HepG2 (cell line): ENCODE results near the gene FEM1B. TPM values are rescaled to one million over a fixed set of nuclear protein-coding genes. Genes with fewer than 3 reads are reported as not detected.

ENCODE experiments used
- ETV5 ChIP-seq: IDR thresholded peaks from 2 replicates; pipeline ENCODE4 v1.6.1; 2018; ENCODE audit warnings: missing biosample characterization, missing genetic modification reagents, inconsistent platforms, borderline replicate concordance
- KDM2A ChIP-seq: sonication (generic); formaldehyde crosslinking; IDR thresholded peaks from 2 replicates; pipeline ENCODE4 v1.4.0; 2020; ENCODE audit warnings: low read depth, missing genetic modification reagents, borderline replicate concordance
- MED1 ChIP-seq: sonication (generic); formaldehyde crosslinking; IDR thresholded peaks from 2 replicates; pipeline ENCODE4 v1.4.0; 2020; ENCODE audit warnings: missing genetic modification reagents
- MTF1 ChIP-seq: sonication (generic); formaldehyde crosslinking; IDR thresholded peaks from 2 replicates; pipeline ENCODE4 v1.5.0; 2020; ENCODE audit warnings: missing genetic modification reagents
- NR1H2 ChIP-seq: sonication (generic); formaldehyde crosslinking; IDR thresholded peaks from 2 replicates; pipeline ENCODE4 v1.8.1; 2022; ENCODE audit warnings: low read depth, missing genetic modification reagents, borderline replicate concordance
- SP1 ChIP-seq, 2 experiments: fragments of 450-650 bp in 1 of 2; sonication (generic) in 1 of 2; formaldehyde crosslinking in 1 of 2; IDR thresholded peaks; 2 replicates each; pipeline versions ENCODE4 v1.4.0 to v1.6.1; 2016 to 2020; ENCODE audit warnings: missing genetic modification reagents in 1 of 2
- SRSF4 ChIP-seq: fragments of 200-400 bp; formaldehyde crosslinking; IDR thresholded peaks from one replicate; pipeline ENCODE4 v1.6.1; 2018; ENCODE audit warnings: mild to moderate bottlenecking, low read depth, low read length, moderate library complexity; ENCODE audit not compliant: poor library complexity, severe bottlenecking
- STAG1 ChIP-seq: sonication (generic); formaldehyde crosslinking; IDR thresholded peaks from 2 replicates; pipeline ENCODE4 v1.4.0; 2020; ENCODE audit warnings: missing genetic modification reagents
- TOPORS ChIP-seq: sonication (generic); formaldehyde crosslinking; IDR thresholded peaks from 2 replicates; pipeline ENCODE4 v1.8.0; 2023; ENCODE audit warnings: mild to moderate bottlenecking, missing genetic modification reagents
- XBP1 ChIP-seq: sonication (generic); formaldehyde crosslinking; IDR thresholded peaks from 2 replicates; pipeline ENCODE4 v1.5.0; 2020; ENCODE audit warnings: missing genetic modification reagents
- YY1 ChIP-seq: IDR thresholded peaks from 2 replicates; pipeline ENCODE4 v1.6.1; 2011; ENCODE audit warnings: low read length, low read depth, moderate library complexity, mild to moderate bottlenecking; ENCODE audit not compliant: insufficient read depth, insufficient replicate concordance
- ZFP1 ChIP-seq: IDR thresholded peaks from 2 replicates; pipeline ENCODE4 v1.6.1; 2016
- ZFP36L2 ChIP-seq: sonication (generic); formaldehyde crosslinking; IDR thresholded peaks from 2 replicates; pipeline ENCODE4 v1.4.0; 2020; ENCODE audit warnings: missing genetic modification reagents
- ZFP41 ChIP-seq: sonication (generic); formaldehyde crosslinking; IDR thresholded peaks from 2 replicates; pipeline ENCODE4 v1.4.0; 2020; ENCODE audit warnings: mild to moderate bottlenecking, missing genetic modification reagents, borderline replicate concordance
- ZNF230 ChIP-seq: sonication (generic); formaldehyde crosslinking; IDR thresholded peaks from 2 replicates; pipeline ENCODE4 v1.4.0; 2020; ENCODE audit warnings: mild to moderate bottlenecking, missing genetic modification reagents
- ZNF256 ChIP-seq: sonication (generic); formaldehyde crosslinking; conservative IDR thresholded peaks from 2 replicates; pipeline ENCODE4 v1.4.0; 2020; ENCODE audit warnings: missing genetic modification reagents
- ZNF263 ChIP-seq: sonication (generic); formaldehyde crosslinking; IDR thresholded peaks from 2 replicates; pipeline ENCODE4 v1.4.0; 2020; ENCODE audit warnings: missing genetic modification reagents
- ZNF264 ChIP-seq: sonication (generic); formaldehyde crosslinking; IDR thresholded peaks from 2 replicates; pipeline ENCODE4 v1.4.0; 2020; ENCODE audit warnings: missing genetic modification reagents
- ZNF337 ChIP-seq: sonication (generic); formaldehyde crosslinking; IDR thresholded peaks from 2 replicates; pipeline ENCODE4 v1.5.1; 2020; ENCODE audit warnings: missing genetic modification reagents, low read depth, mild to moderate bottlenecking, borderline replicate concordance
- ZNF550 ChIP-seq: sonication (generic); formaldehyde crosslinking; IDR thresholded peaks from 2 replicates; pipeline ENCODE4 v1.4.0; 2020; ENCODE audit warnings: mild to moderate bottlenecking, missing genetic modification reagents, borderline replicate concordance
- ZNF773 ChIP-seq: sonication (generic); formaldehyde crosslinking; IDR thresholded peaks from 2 replicates; pipeline ENCODE4 v1.4.0; 2020; ENCODE audit warnings: missing genetic modification reagents, borderline replicate concordance
- polyA plus RNA-seq, 8 experiments: library from polyadenylated mRNA; depleted of rRNA in 3 of 8; stranded (reverse) in 7 of 8; unstranded in 1 of 8; fragments of >200 nt; fragmentation: Illumina TruSeq in 4 of 8; extraction: Trizol in 4 of 8; gene quantifications; 2 replicates each; pipeline versions ENCODE4 v1.2.1 to v1.2.3, GENCODE V29; 2011 to 2016; ENCODE audit warnings: low read depth in 4 of 8, missing spikeins in 1 of 8, mixed read lengths in 1 of 8; ENCODE audit not compliant: insufficient read depth in 1 of 8
- total RNA-seq, 5 experiments: library from RNA; depleted of rRNA; stranded (reverse); fragments of >200 nt; fragmentation: Illumina TruSeq; extraction: Trizol; gene quantifications; 2 replicates each; pipeline ENCODE4 v1.2.3, GENCODE V29; 2016; ENCODE audit warnings: low read depth in 1 of 5
- TF ChIP-seq, protein P1 (sequence below): sonication (generic); formaldehyde crosslinking; IDR thresholded peaks from 2 replicates; pipeline ENCODE4 v1.5.0; 2020; ENCODE audit warnings: mild to moderate bottlenecking, missing genetic modification reagents, borderline replicate concordance
- TF ChIP-seq, protein P2 (sequence below): sonication (generic); formaldehyde crosslinking; IDR thresholded peaks from 2 replicates; pipeline ENCODE4 v1.4.0; 2020; ENCODE audit warnings: missing genetic modification reagents
- TF ChIP-seq, protein P3 (sequence below): sonication (generic); formaldehyde crosslinking; conservative IDR thresholded peaks from 2 replicates; pipeline ENCODE4 v1.4.0; 2020; ENCODE audit warnings: missing genetic modification reagents
- TF ChIP-seq, protein P4 (sequence below): sonication (generic); formaldehyde crosslinking; IDR thresholded peaks from 2 replicates; pipeline ENCODE4 v1.5.1; 2020; ENCODE audit warnings: mild to moderate bottlenecking, missing genetic modification reagents, borderline replicate concordance
- TF ChIP-seq, protein P5 (sequence below): sonication (generic); formaldehyde crosslinking; IDR thresholded peaks from 2 replicates; pipeline ENCODE4 v1.5.0; 2020; ENCODE audit warnings: missing genetic modification reagents

FEM1B gene
- total and polyA plus RNA-seq, 2 of the 13 experiments (the other 11 are each of a cell fraction or from before 2014, with no cell fraction given), result 38.1 to 40.0 TPM

DNA sequence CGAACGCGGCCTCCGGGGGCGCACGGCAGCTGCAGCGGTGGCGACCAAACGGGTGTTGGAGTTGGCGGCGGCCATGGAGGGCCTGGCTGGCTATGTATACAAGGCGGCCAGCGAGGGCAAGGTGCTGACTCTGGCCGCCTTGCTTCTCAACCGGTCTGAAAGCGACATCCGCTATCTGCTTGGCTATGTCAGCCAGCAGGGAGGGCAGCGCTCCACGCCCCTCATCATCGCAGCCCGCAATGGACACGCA is 725 bp downstream of the FEM1B start (continued):
- peak; percentile 7; the same call in 1 of the 2 replicates for TF ChIP-seq TOPORS (CRISPR knock-in tag)
- TF ChIP-seq, protein P1, sequence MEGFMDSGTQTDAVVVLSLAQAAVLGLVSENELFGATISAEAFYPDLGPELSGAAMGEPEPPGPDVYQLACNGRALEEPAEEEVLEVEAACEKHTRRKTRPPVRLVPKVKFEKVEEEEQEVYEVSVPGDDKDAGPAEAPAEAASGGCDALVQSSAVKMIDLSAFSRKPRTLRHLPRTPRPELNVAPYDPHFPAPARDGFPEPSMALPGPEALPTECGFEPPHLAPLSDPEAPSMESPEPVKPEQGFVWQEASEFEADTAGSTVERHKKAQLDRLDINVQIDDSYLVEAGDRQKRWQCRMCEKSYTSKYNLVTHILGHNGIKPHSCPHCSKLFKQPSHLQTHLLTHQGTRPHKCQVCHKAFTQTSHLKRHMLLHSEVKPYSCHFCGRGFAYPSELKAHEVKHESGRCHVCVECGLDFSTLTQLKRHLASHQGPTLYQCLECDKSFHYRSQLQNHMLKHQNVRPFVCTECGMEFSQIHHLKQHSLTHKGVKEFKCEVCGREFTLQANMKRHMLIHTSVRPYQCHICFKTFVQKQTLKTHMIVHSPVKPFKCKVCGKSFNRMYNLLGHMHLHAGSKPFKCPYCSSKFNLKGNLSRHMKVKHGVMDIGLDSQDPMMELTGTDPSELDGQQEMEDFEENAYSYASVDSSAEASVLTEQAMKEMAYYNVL (CRISPR knock-in tag), result peak; percentile 36; the same call in 1 of the 2 replicates
- TF ChIP-seq ZNF550 (CRISPR knock-in tag), result peak; percentile 35
- TF ChIP-seq, protein P2, sequence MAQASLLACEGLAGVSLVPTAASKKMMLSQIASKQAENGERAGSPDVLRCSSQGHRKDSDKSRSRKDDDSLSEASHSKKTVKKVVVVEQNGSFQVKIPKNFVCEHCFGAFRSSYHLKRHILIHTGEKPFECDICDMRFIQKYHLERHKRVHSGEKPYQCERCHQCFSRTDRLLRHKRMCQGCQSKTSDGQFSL (CRISPR knock-in tag), result 0 out of 2 replicates have a peak, but pooled peaks have one; percentile 69
- TF ChIP-seq ZNF337 (CRISPR knock-in tag), result 0 out of 2 replicates have a peak, but pooled peaks have one; percentile 4
- TF ChIP-seq MED1 (CRISPR knock-in tag), result no peak
- peak; percentile 39 for TF ChIP-seq STAG1 (CRISPR knock-in tag)
- peak; percentile 75; the same call in 1 of the 2 replicates for TF ChIP-seq ZNF256 (CRISPR knock-in tag)
- peak; percentile 79 for TF ChIP-seq YY1
- 0 out of 2 replicates have a peak, but pooled peaks have one; percentile 27 for TF ChIP-seq XBP1 (CRISPR knock-in tag)
- TF ChIP-seq KDM2A (CRISPR knock-in tag), result 0 out of 2 replicates have a peak, but pooled peaks have one; percentile 26
- peak; percentile 6; the same call in 1 of the 2 replicates for TF ChIP-seq ETV5
- TF ChIP-seq ZNF773 (CRISPR knock-in tag), result 0 out of 2 replicates have a peak, but pooled peaks have one; percentile 1
- TF ChIP-seq, protein P3, sequence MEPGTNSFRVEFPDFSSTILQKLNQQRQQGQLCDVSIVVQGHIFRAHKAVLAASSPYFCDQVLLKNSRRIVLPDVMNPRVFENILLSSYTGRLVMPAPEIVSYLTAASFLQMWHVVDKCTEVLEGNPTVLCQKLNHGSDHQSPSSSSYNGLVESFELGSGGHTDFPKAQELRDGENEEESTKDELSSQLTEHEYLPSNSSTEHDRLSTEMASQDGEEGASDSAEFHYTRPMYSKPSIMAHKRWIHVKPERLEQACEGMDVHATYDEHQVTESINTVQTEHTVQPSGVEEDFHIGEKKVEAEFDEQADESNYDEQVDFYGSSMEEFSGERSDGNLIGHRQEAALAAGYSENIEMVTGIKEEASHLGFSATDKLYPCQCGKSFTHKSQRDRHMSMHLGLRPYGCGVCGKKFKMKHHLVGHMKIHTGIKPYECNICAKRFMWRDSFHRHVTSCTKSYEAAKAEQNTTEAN (CRISPR knock-in tag), result 0 out of 2 replicates have a peak, but pooled peaks have one; percentile 53
- no peak for TF ChIP-seq ZFP41
- TF ChIP-seq, protein P4, sequence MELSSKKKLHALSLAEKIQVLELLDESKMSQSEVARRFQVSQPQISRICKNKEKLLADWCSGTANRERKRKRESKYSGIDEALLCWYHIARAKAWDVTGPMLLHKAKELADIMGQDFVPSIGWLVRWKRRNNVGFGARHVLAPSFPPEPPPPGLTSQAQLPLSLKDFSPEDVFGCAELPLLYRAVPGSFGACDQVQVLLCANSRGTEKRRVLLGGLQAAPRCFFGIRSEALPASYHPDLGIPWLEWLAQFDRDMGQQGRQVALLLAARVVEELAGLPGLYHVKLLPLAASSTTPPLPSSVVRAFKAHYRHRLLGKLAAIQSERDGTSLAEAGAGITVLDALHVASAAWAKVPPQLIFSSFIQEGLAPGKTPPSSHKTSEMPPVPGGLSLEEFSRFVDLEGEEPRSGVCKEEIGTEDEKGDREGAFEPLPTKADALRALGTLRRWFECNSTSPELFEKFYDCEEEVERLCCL (CRISPR knock-in tag), result no peak
- no peak for TF ChIP-seq NR1H2 (CRISPR knock-in tag)
- no peak for TF ChIP-seq ZFP1 (CRISPR knock-in tag)
- peak; percentile 1; the same call in 1 of the 2 replicates for TF ChIP-seq MTF1 (CRISPR knock-in tag)
- no peak for TF ChIP-seq ZFP36L2 (CRISPR knock-in tag)
- no peak for TF ChIP-seq ZNF264 (CRISPR knock-in tag)
- TF ChIP-seq SP1 (IDR thresholded peaks at IDR 0.05), result no peak
- TF ChIP-seq SP1 (CRISPR knock-in tag; IDR thresholded peaks at IDR 0.05), result 0 out of 2 replicates have a peak, but pooled peaks have one; percentile 22
- TF ChIP-seq ZNF263 (CRISPR knock-in tag), result peak; percentile 42; the same call in 1 of the 2 replicates
- TF ChIP-seq, protein P5, sequence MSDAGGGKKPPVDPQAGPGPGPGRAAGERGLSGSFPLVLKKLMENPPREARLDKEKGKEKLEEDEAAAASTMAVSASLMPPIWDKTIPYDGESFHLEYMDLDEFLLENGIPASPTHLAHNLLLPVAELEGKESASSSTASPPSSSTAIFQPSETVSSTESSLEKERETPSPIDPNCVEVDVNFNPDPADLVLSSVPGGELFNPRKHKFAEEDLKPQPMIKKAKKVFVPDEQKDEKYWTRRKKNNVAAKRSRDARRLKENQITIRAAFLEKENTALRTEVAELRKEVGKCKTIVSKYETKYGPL (CRISPR knock-in tag), result 0 out of 2 replicates have a peak, but pooled peaks have one; percentile 69
- no peak for TF ChIP-seq SRSF4
- no peak for TF ChIP-seq ZNF230 (CRISPR knock-in tag)
